HG03025 (cell line): ENCODE results near the gene ZNF564.
A peak's percentile ranks its signal among the peaks of the same experiment; 100 is the strongest.
"Not testable (repeated sequence)": the region's sequence is repeated elsewhere in the genome, so short reads cannot be mapped to it uniquely, and the experiment has no call there.

Experiments used
- ATAC-seq: cut with Tn5 transposase; IDR thresholded peaks from one replicate; pipeline ENCODE4 v1.9.1; 2021; ENCODE audit warnings: mild to moderate bottlenecking, moderate library complexity; ENCODE audit not compliant: unreplicated experiment, low FRiP score

ZNF564 gene

GRCh38 chr19:12551060-12551832, at the start of gene ZNF564:
Gene ZNF564, minus strand, starts transcription at chr19:12551482. Its CDS starts 150 bp downstream, at chr19:12551332.
- peak; percentile 96 for ATAC-seq

GRCh38 chr19:12597594-12597993, 46.3 kb upstream of the ZNF564 start:
- ATAC-seq: no peak

GRCh38 chr19:12596927-12597548, 45.8 kb upstream of the ZNF564 start:
- ATAC-seq: no peak

GRCh38 chr19:12596485-12596884, 45.2 kb upstream of the ZNF564 start:
- no peak for ATAC-seq

- ATAC-seq: no peak
Observed at GRCh38 chr19:12581100-12581499, 29.8 kb upstream of the ZNF564 start.

- ATAC-seq: no peak
Observed at GRCh38 chr19:12580180-12580694, 29.0 kb upstream of the ZNF564 start.

GRCh38 chr19:12578641-12579040, 27.4 kb upstream of the ZNF564 start:
- ATAC-seq: no peak

- ATAC-seq: no peak
Observed at GRCh38 chr19:12574036-12574435, 22.8 kb upstream of the ZNF564 start.

- no peak for ATAC-seq
Observed at GRCh38 chr19:12567951-12568350, 16.7 kb upstream of the ZNF564 start.

- ATAC-seq: not testable (repeated sequence)
Observed at GRCh38 chr19:12566380-12566779, 15.1 kb upstream of the ZNF564 start.

GRCh38 chr19:12564016-12564664, 12.9 kb upstream of the ZNF564 start:
- no peak for ATAC-seq

- no peak for ATAC-seq
Observed at GRCh38 chr19:12555456-12555930, 4.2 kb upstream of the ZNF564 start.

- ATAC-seq: no peak
Observed at GRCh38 chr19:12546903-12547302, 4.4 kb downstream of the ZNF564 start.

GRCh38 chr19:12546068-12546467, 5.2 kb downstream of the ZNF564 start:
- no peak for ATAC-seq

- ATAC-seq: no peak
Observed at GRCh38 chr19:12545267-12545666, 6.0 kb downstream of the ZNF564 start.

GRCh38 chr19:12544401-12544876, 6.8 kb downstream of the ZNF564 start:
- no peak for ATAC-seq

- ATAC-seq: no peak
Observed at GRCh38 chr19:12543855-12544254, 7.4 kb downstream of the ZNF564 start.

GRCh38 chr19:12527034-12527836, 24.0 kb downstream of the ZNF564 start:
- no peak for ATAC-seq

- ATAC-seq: no peak
Observed at GRCh38 chr19:12526542-12526941, 24.7 kb downstream of the ZNF564 start.

- ATAC-seq: no peak
Observed at GRCh38 chr19:12521996-12522395, 29.3 kb downstream of the ZNF564 start.
